GM10266 (cell line): Measurements from ENCODE around the gene PRDM16.

ENCODE experiments used
- DNase-seq: peaks from one replicate; pipeline ENCODE4 v3.0.0; 2012; ENCODE audit errors: extremely low spot score
- CTCF ChIP-seq: IDR thresholded peaks from 2 replicates; pipeline ENCODE4 v1.5.1; 2012; ENCODE audit warnings: mild to moderate bottlenecking, low read depth; ENCODE audit not compliant: control insufficient read depth, insufficient read depth; ENCODE audit errors: missing control alignments

The PRDM16 gene

DNA sequence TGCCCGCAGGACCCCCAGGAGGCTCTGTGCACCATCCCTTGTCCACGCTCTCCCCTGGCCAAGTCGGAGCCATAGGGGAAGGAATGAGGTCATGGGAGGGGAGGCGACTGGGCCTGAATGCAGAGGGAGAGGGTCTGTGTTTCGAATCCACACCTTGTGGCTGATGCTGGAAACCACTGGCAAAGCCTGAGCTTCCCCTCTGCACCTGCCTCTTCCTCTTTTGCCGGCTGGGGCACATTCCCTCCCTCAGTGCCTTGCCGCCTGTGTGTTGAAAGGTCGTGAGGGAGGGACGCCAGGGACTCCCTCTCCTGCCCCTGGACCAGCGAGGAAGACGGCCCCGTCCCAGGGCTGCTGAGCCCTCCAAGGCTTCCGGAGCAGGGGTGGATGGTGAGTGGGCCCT is 27.3 kb downstream of the PRDM16 start:
- no peak for TF ChIP-seq CTCF
- DNase-seq = no peak

- DNase-seq = no peak
- no peak for TF ChIP-seq CTCF
Observed at GRCh38 chr1:3097231-3097630, 28.2 kb downstream of the PRDM16 start.

DNA sequence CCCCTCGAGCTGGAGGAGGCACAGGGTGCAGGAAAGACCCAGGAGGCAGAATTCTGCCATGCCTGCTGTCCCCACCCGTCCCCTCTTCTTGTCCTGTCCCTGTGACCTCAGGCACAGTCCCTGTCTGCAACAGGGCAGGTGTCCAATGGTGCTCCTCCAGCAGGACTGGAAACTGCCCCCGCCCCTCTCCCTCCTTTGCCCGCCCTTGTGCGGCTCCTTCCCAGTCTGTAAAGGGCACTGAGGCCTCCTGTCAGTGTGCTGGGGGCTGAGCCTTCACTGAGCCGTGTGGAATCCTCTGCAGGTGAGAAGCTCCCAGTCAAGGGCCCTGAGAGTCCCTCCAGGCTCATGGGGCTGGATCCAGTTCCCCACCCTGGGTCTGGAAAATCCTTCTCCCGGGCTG is 28.9 kb downstream of the PRDM16 start:
- no peak for DNase-seq
- no peak for TF ChIP-seq CTCF

GRCh38 chr1:3099861-3100260 is 30.9 kb downstream of the PRDM16 start:
- TF ChIP-seq CTCF = no peak

GRCh38 chr1:3101124-3101939 is 32.3 kb downstream of the PRDM16 start:
- TF ChIP-seq CTCF = no peak
- DNase-seq = no peak

More at GRCh38 chr1:3099861-3100260, 30.9 kb downstream of the PRDM16 start:
- no peak for DNase-seq

GRCh38 chr1:3102641-3103040 is 33.6 kb downstream of the PRDM16 start:
- no peak for DNase-seq
- TF ChIP-seq CTCF = no peak

GRCh38 chr1:3103967-3104677 is 35.1 kb downstream of the PRDM16 start:
- no peak for TF ChIP-seq CTCF
- DNase-seq = no peak
